ENCODE results near the gene ST7L. TPM values are rescaled to one million over a fixed set of nuclear protein-coding genes. Genes with fewer than 3 reads are reported as not detected.
A peak's percentile ranks its signal among the peaks of the same experiment; 100 is the strongest.

Gene ST7L
- total RNA-seq, 1 donor from 2014 or later, result 10.3 TPM

DNA sequence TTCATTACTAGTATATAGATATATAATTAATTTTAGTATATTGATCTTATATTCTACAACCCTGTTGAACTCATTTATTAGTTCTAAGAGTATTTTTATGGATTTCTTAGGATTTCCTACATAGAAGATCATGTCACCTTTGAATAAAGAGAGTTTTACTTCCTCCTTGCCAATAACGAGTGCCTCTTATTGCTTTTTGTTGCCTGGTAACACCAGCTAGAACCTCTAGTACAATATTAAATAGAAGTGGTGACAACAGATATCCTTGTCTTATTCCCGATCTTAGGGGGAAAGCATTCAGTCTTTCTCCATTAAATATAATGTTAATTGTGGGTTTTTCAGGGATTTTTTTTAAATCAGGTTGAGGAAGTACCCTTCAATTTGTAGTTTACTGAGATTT is 69.4 kb downstream of the ST7L start:
- DNase-seq (ENCODE audit: low read depth in 2 of 2), result no peak

DNA sequence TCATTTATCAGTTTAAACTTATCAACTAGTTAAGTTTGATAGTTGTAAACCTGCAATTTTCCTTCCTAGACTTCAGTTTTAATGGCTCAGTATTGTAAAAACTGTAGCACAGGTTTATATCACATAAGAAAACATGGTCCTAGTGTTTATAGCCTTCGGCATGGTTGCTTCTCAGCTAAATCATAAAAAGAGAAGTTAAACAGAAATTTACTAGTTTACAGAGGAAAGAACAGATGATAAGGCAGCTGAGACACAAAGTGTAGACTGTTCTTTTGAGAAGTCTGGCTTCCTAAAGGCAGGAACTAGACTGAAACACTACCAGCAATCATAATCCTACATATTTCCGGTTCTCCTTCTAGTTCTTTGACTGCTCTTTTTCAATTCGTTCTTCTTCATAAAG is 70.4 kb downstream of the ST7L start:
- no peak for DNase-seq (ENCODE audit: low read depth in 2 of 2)

DNA sequence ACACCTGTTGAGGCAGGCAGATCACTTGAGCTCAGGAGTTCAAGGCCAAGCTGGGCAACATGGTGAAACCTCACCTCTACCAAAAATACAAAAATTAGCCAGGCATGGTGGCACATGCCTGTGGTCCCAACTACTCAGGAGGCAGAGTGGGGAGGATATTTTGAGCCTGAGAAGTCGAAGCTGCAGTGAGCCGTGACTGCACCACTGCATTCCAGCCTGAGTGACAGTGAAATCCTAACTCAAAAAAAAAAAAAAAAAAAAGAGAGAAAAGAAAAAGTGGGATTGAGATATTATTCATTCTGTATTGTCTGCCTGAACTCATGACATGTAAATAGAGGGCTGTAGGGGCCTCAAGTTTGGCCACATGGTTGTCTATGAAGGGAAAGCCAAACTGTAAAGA is 72.9 kb downstream of the ST7L start:
- DNase-seq (ENCODE audit: low read depth in 2 of 2), result no peak

DNA sequence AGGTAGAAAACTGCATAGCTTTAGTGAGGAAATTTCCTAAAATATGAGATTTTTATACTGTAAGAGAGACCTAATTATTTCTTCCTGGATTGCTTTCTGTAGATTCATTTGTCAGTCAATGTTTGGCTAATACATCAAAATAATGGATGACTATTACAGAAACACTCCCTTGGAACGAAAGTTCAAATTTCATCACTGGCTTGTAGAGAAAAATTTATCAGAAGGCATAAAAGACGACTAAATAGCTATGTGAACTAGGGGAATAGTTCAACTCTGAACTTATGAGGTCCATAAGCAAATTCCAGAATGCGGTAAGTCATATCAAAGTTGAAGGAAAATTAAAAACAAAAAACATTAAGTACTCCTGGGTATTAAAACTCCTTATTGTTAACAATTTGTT is 74.2 kb downstream of the ST7L start:
- peak in 1 of 2 donors; percentile 9 for DNase-seq (ENCODE audit: low read depth in 2 of 2)

DNA sequence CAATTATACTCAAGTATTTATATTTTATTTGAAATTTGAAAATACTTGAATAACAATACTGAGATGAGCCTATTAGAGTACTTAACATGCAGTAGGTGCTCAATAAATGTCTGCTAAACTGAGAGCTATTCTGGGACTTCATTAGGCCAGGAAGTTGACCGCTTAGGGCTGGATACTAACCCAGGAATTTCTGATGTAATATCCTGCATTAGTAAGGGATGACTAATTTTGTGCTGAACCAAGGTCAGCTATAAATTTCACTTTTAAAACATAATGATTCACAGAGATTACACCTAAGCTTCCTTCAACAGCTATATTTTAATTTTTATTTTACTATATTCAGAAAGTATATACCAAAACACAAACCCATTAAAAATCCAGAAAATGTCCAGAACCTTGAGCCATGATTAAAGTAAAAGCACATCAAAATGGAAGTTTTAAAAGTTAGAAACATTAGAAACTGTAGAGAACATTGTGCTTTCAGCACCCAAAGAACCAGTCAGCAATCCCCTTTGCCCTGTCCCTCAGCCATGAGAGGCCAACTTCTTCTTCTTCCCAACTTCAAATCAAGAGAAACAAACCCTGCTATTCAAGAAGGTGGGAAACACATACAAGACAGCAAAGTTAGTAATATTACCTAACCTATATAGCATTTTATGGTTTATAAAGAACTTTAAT is 74.8 kb downstream of the ST7L start:
- DNase-seq (ENCODE audit: low read depth in 2 of 2), result peak; percentile 85 to 91

DNA sequence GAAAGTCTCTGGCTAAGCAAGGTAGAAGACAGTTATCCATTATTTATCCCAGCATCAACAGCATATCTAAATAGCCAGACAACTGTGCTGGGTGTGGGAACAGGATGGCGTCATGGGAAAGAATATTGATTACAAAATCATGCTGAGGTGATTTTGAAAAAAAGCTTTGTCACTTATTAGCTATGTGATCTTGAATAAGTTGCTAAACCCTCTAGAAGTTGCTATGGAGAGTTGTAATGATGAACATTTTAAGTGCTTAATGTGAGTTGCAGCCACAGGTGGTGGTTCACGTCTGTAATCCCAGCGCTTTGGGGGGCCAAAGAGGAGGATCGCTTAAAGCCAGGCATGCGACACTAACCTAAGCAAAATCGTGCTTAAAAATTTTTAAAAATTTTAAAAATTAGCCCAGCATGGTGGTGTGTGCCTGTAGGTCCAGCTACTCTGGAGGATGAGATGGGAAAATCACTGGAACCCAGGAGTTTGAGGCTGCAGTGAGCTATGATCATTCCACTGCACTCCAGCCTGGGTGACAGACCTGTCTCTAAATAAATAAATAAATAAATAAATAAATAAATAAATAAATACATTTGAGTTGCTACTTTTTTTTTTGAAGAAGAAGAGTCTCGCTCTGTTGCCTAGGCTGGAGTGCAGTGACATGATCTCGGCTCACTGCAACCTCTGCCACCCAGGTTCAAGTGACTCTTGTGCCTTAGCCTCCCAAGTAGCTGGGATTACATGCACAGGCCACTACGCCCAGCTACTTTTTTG is 76.6 kb downstream of the ST7L start:
- DNase-seq (ENCODE audit: low read depth in 2 of 2), result no peak

DNA sequence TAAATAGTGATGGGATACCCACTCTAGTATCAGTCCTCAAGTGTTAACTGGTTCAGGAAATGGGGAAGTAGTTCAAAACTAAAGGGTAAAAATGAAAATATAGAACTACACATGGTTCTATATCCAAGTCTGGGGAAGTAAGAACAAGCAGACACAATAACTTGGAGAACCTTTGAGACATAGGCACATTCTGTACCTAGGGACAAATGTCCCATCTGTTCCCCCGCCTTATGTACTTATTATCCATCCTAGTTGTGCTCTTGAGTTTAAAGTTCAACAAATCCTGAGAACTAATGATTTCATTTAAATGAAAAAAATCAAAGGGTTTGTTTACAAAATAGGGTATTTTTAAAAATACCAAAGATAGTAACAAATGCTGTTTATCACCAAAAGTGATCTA is 77.6 kb downstream of the ST7L start:
- DNase-seq (ENCODE audit: low read depth in 2 of 2), result no peak

DNA sequence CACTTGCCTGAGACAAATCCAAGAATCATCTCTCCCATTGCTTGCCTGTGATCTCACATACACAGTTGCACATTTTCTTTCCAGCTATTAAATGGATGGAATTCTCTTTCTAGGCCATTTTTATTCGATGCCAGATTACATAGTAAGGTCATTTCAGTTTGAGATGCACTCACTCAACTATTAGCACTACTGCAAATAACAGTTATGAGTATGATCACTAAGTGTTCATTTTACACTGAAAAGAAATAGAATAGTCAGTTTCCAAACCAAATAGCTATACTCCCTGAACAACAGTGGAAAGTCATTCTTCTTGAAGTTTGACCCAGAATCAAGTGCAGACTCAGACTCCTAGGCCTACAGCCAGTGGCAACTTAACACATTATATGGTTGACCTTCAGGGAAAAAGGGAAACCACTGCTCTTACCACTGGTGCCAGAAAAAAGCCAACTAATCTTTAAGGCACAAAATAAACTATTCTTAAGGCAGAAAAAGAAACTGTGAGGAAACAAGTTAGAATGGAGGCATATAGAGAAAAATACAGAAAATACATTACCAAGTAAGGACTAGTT is 78.6 kb downstream of the ST7L start:
- no peak for DNase-seq (ENCODE audit: low read depth in 2 of 2)

DNA sequence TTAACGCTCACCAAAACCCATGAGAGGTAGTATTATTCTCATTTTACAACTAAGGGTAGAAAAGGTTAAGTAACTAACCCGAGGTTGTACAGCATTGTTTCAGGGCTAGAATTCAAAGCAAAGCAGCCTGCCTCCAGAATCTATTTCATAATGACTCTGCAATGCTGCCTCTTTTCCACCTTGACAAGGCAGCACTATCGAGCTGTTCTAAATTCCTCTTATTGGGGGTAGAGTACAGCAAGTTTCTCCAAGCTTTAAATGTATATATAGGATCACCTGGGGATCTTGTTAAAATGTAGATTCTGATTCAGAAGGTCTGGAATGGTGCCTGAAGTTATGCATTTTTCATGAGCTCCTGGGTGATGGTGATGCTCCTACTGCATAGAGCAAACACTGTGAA is 80.1 kb downstream of the ST7L start:
- no peak for DNase-seq (ENCODE audit: low read depth in 2 of 2)

DNA sequence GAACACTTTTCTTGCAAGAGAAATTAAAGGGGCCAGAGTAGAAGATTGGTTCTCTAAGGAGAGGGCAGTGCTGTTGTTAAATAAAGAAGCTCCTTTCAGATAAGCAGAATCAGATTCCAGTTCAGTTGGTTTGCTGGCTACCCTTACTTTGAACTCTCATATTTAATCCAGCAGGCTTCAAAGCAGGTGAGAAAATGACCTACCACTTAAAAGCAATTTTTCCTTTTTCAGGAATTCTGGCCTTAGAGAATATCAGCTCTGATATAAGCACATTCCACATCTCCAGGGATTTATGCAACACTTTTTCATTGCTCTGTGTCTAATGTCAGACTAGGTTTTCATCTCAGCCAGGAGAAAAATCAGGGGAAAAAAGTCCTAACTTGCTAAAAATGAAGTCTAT is 81.5 kb downstream of the ST7L start:
- DNase-seq (ENCODE audit: low read depth in 2 of 2), result no peak

DNA sequence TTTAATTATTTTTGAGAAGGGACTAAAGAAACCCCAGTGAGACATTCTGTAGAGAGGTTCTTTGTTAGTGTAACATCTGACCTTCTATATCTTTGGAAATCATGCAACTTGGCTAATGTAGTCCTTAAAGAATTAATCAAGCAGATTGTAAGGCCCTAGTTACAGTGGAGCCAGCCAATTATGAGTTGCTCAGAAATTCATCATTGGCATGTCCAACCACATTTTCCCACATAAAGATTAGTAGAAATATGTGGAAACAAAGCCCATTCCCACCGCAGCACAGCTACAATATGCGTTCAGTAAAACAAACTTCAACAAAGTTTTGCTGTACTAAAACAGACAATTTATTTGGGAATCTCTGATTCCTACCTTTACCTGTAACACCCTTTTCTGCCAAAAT is 82.4 kb downstream of the ST7L start:
- DNase-seq (ENCODE audit: low read depth in 2 of 2), result no peak

DNA sequence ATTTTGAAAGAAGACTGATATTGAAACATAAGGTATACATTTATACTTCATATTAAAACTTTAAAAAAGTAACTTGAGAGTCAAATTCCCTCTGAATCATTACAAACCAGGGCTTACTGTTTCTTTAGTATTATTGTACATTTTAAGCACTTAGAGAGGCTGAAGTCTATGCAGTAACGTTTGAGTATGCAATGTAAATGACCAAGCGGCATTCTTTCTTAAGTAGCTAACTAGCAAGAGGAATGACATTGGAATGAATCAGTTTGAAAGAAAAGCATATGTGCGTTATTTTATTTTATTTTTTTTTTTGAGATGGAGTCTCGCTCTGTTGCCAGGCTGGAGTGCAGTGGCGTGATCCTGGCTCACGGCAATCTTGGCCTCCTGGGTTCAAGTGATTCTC is 85.9 kb downstream of the ST7L start:
- DNase-seq (ENCODE audit: low read depth in 2 of 2), result no peak

DNA sequence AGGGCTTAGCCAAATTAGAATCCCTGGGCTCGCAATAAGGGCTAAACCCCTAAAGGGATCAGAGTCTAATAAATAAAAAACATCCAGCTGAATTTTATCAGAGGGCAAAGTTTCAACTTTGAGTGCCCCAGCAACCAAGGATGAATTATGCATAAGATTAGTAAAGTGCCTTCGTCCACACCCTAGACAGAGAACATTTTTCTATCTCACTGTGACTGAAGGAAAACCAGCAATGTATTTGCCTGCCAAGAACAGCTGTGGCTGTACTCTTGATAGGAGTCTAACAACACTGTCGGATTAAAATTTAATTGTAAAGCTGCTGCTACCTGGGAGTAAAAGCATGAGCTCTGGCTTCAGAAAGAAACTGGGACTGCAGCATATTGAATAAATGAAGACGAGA is 86.9 kb downstream of the ST7L start:
- DNase-seq (ENCODE audit: low read depth in 2 of 2), result no peak

DNA sequence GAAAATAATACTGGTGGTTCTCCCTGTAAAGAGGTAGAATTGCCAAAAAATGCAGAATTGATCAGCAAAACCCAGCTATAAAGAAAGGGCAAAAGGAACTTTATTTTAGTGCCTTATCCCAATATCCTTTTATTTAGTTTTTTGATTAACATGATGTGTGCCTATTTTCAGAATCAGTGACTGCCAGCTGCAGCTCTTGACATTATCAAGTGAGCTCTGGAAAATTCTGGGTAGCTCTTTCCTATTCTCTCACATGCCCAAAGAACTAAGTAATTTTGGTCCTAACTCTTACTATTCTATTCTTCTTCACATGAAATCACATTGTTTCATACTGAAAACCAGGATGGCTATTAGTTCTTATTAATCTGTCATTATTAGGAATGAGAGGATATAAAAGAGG is 88.1 kb downstream of the ST7L start:
- no peak for DNase-seq (ENCODE audit: low read depth in 2 of 2)

DNA sequence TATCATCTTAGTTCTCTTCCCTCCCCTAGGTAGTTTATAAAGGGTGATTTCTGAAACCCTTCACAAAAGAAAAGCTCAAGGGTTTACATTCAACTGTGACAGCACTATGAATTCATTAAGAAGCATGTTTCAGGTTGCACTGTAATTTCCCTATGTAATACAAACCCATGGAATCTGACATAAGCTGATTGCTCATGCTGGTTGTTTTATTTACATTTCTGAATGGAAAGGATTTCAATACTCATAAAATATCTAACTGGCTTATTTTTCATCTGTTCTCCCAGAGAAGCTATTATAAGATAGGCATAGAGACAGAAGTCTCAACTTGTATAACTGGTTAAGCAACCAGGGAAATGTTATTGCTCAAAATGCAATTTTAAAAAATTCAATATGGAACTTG is 89.6 kb downstream of the ST7L start:
- no peak for DNase-seq (ENCODE audit: low read depth in 2 of 2)

DNA sequence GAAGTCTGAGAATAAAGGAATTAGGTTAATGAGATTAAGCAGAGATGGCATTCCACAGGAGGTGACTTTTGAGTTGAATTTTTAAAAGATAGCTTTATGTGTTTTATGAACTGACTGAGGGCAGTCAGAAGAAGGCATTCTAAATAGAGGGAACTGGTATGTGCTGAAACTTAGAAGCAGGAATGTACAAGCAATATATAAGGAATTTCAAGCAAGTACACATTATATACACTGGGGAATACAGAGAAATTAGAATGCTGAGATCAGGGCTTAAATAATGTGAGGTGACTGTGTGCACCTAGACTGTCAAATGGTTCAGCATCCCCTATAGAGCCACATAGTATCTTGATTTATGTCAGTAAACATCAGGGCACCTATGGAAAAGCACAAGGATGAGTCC is 90.9 kb downstream of the ST7L start:
- no peak for DNase-seq (ENCODE audit: low read depth in 2 of 2)

DNA sequence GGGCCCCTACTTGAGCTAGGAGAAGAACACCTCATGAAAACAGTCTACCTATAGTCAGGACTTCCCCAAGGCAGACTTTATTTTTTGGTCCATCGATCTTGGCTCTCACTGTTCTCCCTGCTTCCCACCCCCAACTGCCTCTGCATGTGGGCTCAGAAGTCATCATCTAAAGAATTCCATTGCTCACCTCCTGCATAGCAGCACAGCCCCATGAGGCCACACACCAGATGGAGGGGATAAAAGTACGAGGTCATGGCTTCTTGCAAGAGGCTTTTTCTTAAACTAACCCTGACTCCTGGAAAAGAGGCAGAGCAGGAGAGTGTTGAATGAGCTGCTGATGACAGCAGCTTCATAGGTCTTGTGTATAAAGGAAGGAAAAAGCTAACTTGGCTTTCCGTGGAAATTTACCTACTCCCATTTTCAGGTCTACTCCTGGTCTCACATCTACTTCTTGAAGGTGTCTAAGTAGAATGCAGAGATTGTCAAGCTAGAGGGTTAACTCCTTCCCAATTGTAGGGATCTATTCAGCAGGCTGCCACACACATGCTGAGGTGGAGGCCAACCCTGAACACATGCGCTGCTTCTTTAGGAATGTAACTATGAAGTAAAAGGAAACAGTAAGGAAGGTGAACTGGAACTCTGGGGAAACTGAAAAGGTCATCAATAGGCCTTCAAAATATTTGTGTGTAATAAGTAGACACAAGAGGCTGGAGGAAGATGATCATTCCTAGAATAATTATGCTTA is 91.5 kb downstream of the ST7L start:
- no peak for DNase-seq (ENCODE audit: low read depth in 2 of 2)

DNA sequence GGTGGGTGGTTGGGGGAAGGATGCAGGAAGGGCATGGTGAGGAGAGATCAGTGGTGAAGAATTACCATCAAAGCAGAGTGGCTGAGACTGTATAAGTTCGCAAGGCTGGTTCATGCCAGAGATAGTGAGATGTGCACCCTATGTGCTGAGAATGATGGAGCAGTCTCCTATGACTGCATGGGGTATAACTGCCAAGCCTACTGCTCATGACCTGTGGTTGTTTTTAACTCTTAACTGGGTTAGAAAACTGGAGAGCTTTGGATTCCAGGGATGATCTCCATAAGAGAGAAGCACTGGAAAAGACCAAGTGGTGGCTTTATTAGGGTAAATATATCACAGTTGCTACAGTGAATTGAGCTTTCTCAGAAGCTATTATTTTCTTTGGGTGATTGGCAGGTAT is 94.0 kb downstream of the ST7L start:
- DNase-seq (ENCODE audit: low read depth in 2 of 2), result no peak

DNA sequence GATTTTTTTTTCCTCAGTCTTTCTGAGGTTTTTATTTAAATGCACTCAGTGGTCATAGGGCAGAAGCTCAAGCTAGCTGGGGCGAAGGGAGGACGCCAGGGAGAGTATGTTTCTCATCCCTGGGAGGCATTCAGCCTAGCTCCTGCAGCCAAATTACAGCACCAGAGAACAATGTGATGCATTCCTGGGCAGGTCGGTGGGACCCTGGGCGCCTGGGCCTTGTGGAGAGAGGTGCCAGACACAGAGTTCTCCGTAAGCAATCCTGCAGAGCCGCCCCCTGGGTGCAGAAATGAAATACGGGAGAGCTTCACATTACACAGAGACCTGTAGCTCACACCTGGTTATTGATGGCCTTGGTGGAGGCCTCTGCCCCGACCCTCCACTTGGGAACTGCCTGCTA is 94.7 kb downstream of the ST7L start:
- no peak for DNase-seq (ENCODE audit: low read depth in 2 of 2)

DNA sequence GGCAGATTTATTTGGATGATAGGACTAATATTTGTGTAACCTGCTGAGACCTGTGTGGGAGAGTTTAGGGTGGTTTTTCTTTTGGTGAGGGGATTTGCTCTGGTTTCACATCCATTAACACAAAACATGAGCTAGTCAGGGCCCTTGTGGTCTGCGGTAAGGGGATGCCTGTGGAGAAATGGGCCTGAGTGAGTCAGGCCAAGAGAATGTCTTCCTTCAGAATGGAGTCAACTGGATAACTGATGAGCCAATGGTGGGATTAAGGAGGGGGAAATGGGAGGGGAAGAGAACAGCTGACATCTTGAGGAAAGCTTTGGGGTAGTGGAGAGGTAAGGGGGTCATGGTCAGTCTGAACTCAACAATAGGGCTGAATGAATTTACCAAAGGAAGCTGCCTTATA is 96.3 kb downstream of the ST7L start:
- no peak for DNase-seq (ENCODE audit: low read depth in 2 of 2)

DNA sequence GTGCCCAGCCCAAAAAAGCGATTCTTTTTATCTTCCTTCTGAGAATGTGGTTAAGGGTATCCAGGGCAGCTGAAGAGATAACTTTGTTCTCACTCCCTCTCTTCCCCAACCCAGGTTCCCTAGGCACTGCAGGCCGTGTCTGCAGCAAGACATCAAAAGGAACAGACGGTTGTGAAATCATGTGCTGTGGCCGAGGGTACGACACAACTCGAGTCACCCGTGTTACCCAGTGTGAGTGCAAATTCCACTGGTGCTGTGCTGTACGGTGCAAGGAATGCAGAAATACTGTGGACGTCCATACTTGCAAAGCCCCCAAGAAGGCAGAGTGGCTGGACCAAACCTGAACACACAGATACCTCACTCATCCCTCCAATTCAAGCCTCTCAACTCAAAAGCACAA is 98.8 kb downstream of the ST7L start:
- DNase-seq (ENCODE audit: low read depth in 2 of 2), result no peak

DNA sequence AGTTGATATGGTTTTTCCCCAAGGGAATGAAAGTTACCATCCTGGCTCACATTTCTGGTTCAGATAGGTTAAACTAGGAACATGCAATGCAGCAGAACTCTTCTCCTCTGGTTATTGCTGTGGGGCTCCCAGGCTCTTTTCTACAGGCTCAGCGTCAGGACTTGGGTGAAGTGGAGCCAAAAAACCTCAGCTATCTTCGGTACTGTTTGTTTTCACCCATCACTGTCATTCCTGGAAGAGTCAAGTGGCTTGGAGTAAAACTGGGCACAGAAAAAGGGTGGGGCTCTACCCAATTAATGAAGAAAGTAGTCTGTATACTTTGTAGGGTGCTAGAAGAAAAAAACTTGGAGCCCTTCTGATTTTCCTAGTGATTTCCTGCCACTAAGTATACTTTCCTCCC is 100.8 kb downstream of the ST7L start:
- DNase-seq (ENCODE audit: low read depth in 2 of 2), result no peak

All from dermis microvascular lymphatic vessel endothelial cell (primary cell).